GM18873 (cell line): ENCODE measurements around the gene PRR23B.

Experiments used
- ATAC-seq: cut with Tn5 transposase; IDR thresholded peaks from one replicate; pipeline ENCODE4 v1.9.1; 2021; ENCODE audit warnings: mild to moderate bottlenecking, moderate library complexity, moderate number of reproducible peaks; ENCODE audit not compliant: unreplicated experiment, low FRiP score

The PRR23B gene

DNA sequence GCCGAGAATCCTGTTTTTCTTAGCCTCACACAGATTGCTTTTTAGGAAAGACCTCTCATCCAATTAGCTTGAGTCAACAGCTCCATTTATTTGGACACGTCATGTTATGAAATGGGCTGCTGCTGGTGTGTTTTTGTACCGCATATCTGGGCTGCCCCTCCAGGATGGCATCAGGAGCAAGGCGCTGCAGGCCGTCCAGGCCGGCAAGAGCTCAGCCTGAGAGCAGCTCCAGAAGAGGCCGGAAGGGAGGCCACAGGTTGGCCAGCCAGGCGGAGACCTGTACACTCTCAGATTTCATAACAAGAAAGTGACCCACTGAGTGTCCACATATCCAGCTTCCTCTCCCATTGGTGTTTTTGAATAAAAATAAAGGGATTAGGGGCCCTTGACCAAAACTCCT lies 45.4 kb downstream of the PRR23B start:
- ATAC-seq, result no peak

DNA sequence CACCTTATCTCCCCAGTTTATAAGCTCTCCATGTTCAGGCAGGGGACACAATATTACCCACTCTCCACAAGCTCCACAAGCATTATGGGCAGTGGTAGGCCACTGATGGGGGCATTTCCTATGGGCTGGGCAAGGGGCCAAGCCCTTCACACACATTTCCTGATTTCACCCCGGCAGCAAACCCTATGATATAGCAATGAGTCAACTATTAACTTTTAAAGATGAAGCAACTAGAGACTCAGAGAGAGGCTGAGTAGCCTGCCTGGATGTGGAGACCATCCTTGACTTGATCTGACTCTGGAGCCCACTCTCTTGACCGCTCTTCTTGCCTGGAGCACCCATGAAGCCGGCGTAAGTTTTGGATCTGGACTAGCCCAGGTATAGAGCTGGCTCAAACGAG lies 46.3 kb downstream of the PRR23B start:
- ATAC-seq, result no peak

- no peak for ATAC-seq
These were observed 47.8 kb downstream of the PRR23B start for GRCh38 chr3:138972941-138973340.

DNA sequence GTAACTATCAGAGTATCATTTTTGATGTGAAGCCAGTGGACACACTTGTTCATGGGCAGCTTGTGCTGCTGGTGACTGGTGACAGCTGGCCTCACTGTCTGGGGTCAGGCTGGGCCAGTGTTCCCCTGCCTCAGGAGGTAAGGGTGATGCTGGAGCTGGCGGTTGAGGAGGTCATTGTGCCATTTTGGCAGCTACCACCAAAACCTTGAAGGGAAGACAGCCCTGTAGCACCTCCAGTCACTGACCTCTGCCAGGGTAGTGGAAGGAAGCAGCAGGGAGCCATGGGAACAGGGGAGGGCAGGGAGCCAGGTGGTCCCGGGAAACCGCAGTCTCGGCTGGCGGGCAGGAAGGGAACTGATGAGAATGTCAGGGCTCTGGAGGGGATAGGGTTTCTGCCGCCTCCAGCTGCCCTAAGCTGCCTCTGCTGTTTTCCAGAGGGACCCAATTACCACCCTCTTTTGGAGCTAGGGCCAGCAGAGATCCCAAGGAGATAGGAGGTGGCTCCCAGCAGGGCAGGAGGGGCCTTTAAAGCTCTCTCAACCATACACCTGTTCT lies 48.9 kb downstream of the PRR23B start:
- ATAC-seq, result no peak
